GM23338 (cell line): ENCODE data around the gene IPO13. TPM values are rescaled to one million over a fixed set of nuclear protein-coding genes. Genes with fewer than 3 reads are reported as not detected.
A peak's percentile ranks its signal among the peaks of the same experiment; 100 is the strongest.

Experiments used
- ATAC-seq: fragments of 200-7000 bp; cut with Tn5 transposase; 3 replicates; pipeline ENCODE4 v1.9.1; 2020
- DNase-seq: peaks from one replicate; pipeline ENCODE4 v3.0.0-alpha.2; 2015; ENCODE audit warnings: low spot score
- H2AFZ ChIP-seq: fragments of 200-600 bp; sonication (generic); 2 replicates; pipeline ENCODE4 v1.8.0; 2016; ENCODE audit warnings: antibody characterized with exemption, mild to moderate bottlenecking, moderate library complexity
- H3F3A ChIP-seq: fragments of 200-600 bp; sonication (generic); replicated peaks from 2 replicates; pipeline ENCODE4 v1.8.0; 2017; ENCODE audit warnings: antibody characterized with exemption, mixed run types, low read depth
- H3K27ac ChIP-seq: fragments of 200-600 bp; sonication (generic); 2 replicates; pipeline ENCODE4 v1.6.1; 2016; ENCODE audit warnings: low read depth
- H3K27me3 ChIP-seq: fragments of 200-600 bp; sonication (generic); 2 replicates; pipeline ENCODE4 v1.8.0; 2016; ENCODE audit warnings: mild to moderate bottlenecking, mixed run types, moderate library complexity; ENCODE audit not compliant: insufficient read depth
- H3K36me3 ChIP-seq: fragments of 200-600 bp; sonication (generic); 2 replicates; pipeline ENCODE4 v1.8.0; 2016; ENCODE audit warnings: mild to moderate bottlenecking; ENCODE audit not compliant: insufficient read depth
- H3K4me1 ChIP-seq: fragments of 200-600 bp; sonication (generic); 2 replicates; pipeline ENCODE4 v1.8.0; 2016; ENCODE audit warnings: mild to moderate bottlenecking, moderate library complexity; ENCODE audit not compliant: insufficient read depth
- H3K4me2 ChIP-seq: fragments of 200-600 bp; sonication (generic); 2 replicates; pipeline ENCODE4 v1.7.1; 2017; ENCODE audit warnings: mixed run types
- H3K4me3 ChIP-seq: fragments of 200-600 bp; sonication (generic); 2 replicates; pipeline ENCODE4 v1.6.1; 2016; ENCODE audit warnings: mixed run types
- H3K79me2 ChIP-seq: fragments of 200-600 bp; sonication (generic); replicated peaks from 2 replicates; pipeline ENCODE4 v1.8.0; 2017; ENCODE audit warnings: mild to moderate bottlenecking; ENCODE audit not compliant: insufficient read depth
- H3K9me2 ChIP-seq: fragments of 200-600 bp; sonication (generic); 2 replicates; pipeline ENCODE4 v1.8.0; 2017; ENCODE audit not compliant: insufficient read depth
- H4K20me1 ChIP-seq: fragments of 200-600 bp; sonication (generic); replicated peaks from 2 replicates; pipeline ENCODE4 v1.8.0; 2017; ENCODE audit warnings: mild to moderate bottlenecking; ENCODE audit not compliant: insufficient read depth
- H3K27ac Mint-ChIP-seq: 2 replicates; pipeline ENCODE4 v1.8.0; 2020; ENCODE audit warnings: inconsistent platforms, mild to moderate bottlenecking, moderate library complexity, mixed read lengths
- H3K27me3 Mint-ChIP-seq: 3 replicates; pipeline ENCODE4 v1.8.0; 2022; ENCODE audit warnings: low read depth, mild to moderate bottlenecking, moderate library complexity, mixed read lengths, inconsistent platforms; ENCODE audit not compliant: insufficient read depth, poor library complexity
- H3K36me3 Mint-ChIP-seq: 3 replicates; pipeline ENCODE4 v1.8.0; 2021; ENCODE audit warnings: low read depth, mild to moderate bottlenecking, inconsistent platforms, moderate library complexity, mixed read lengths
- H3K4me1 Mint-ChIP-seq: 3 replicates; pipeline ENCODE4 v1.8.0; 2020; ENCODE audit warnings: mild to moderate bottlenecking, inconsistent platforms, mixed read lengths
- H3K4me3 Mint-ChIP-seq: 3 replicates; pipeline ENCODE4 v1.8.0; 2021; ENCODE audit warnings: moderate library complexity, mild to moderate bottlenecking, inconsistent platforms, mixed read lengths
- H3K9me3 Mint-ChIP-seq: 3 replicates; pipeline ENCODE4 v1.8.0; 2020; ENCODE audit warnings: moderate library complexity, mild to moderate bottlenecking, inconsistent platforms, mixed read lengths
- CREB1 ChIP-seq: fragments of 250-450 bp; sonication (Bioruptor Pico); IDR thresholded peaks from 2 replicates; pipeline ENCODE4 v1.5.0; 2020; ENCODE audit warnings: low read depth, mild to moderate bottlenecking, moderate library complexity
- CTCF ChIP-seq, 2 experiments: fragments of 200-600 bp in 1 of 2; sonication (generic) in 1 of 2; conservative IDR thresholded peaks; 2 replicates each; pipeline versions ENCODE4 v1.5.1 to v1.6.1; 2016 to 2017; ENCODE audit warnings: antibody characterized with exemption in 2 of 2, low read depth in 2 of 2, mild to moderate bottlenecking in 2 of 2, moderate library complexity in 1 of 2
- ETS1 ChIP-seq: IDR thresholded peaks from 2 replicates; pipeline ENCODE4 v1.6.1; 2016; ENCODE audit warnings: antibody characterized with exemption
- EZH2phosphoT487 ChIP-seq: fragments of 200-600 bp; sonication (generic); IDR thresholded peaks from one replicate; pipeline ENCODE4 v1.8.1; 2018; ENCODE audit warnings: antibody characterized with exemption; ENCODE audit not compliant: unreplicated experiment
- JUNB ChIP-seq: IDR thresholded peaks from one replicate; pipeline ENCODE4 v1.6.1; 2016; ENCODE audit warnings: antibody characterized with exemption; ENCODE audit not compliant: unreplicated experiment
- NANOG ChIP-seq: IDR thresholded peaks from 2 replicates; pipeline ENCODE4 v1.6.1; 2016; ENCODE audit warnings: antibody characterized with exemption, borderline replicate concordance
- POLR2AphosphoS5 ChIP-seq: IDR thresholded peaks from 2 replicates; pipeline ENCODE4 v1.6.1; 2016; ENCODE audit warnings: antibody characterized with exemption, low read depth
- REST ChIP-seq: IDR thresholded peaks from one replicate; pipeline ENCODE4 v1.6.1; 2018; ENCODE audit warnings: antibody characterized with exemption; ENCODE audit not compliant: unreplicated experiment
- STAT1 ChIP-seq: IDR thresholded peaks from one replicate; pipeline ENCODE4 v1.6.1; 2016; ENCODE audit warnings: antibody characterized with exemption; ENCODE audit not compliant: unreplicated experiment
- ZNF114 ChIP-seq: fragments of 250-450 bp; sonication (Bioruptor Pico); IDR thresholded peaks from 2 replicates; pipeline ENCODE4 v1.5.0; 2020; ENCODE audit warnings: mild to moderate bottlenecking, moderate library complexity
- ZNF331 ChIP-seq: fragments of 250-450 bp; sonication (Bioruptor Pico); IDR thresholded peaks from 2 replicates; pipeline ENCODE4 v1.5.0; 2020; ENCODE audit warnings: low read depth, mild to moderate bottlenecking, moderate library complexity
- polyA plus RNA-seq: library from polyadenylated mRNA; unstranded; fragments of >200 nt; fragmentation: Nextera tagmentation; extraction: Ambion mirVana; gene quantifications from 2 replicates; pipeline ENCODE4 v1.2.1, GENCODE V29; 2016
- total RNA-seq: library from RNA; depleted of rRNA; stranded (reverse); fragments of >200 nt; shearing (Covaris generic); gene quantifications from 2 replicates; pipeline ENCODE4 v1.2.3, GENCODE V29; 2014

Gene IPO13
- total and polyA plus RNA-seq, 2 experiments from 2014 or later: 10.4 to 22.8 TPM

GRCh38 chr1:43938383-43938782 lies 8.4 kb upstream of the IPO13 start:
- TF ChIP-seq ETS1: no peak
- TF ChIP-seq ZNF114: no peak
- no peak for TF ChIP-seq ZNF331 (CRISPR knock-in tag)
- TF ChIP-seq CREB1: no peak
- no peak for TF ChIP-seq NANOG
- TF ChIP-seq JUNB: no peak
- peaks cover 4% of the 10 kb centered on the region; the same call in 1 of the 3 replicates for H3K36me3 Mint-ChIP-seq
- H3K4me3 Mint-ChIP-seq: no peak overlapping the region; the same call in 2 of the 3 replicates
- H3K27ac ChIP-seq: no peak overlapping the region
- H3K79me2 ChIP-seq: 0 out of 2 replicates have a peak, but pooled peaks cover 7% of the 10 kb centered on the region
- ATAC-seq: no peak
- H3K9me3 Mint-ChIP-seq: no peaks in the 10 kb centered on the region
- H3K27me3 ChIP-seq: no peaks in the 10 kb centered on the region
- DNase-seq: no peak
- H4K20me1 ChIP-seq: peaks cover 16% of the 10 kb centered on the region
- H3K27me3 Mint-ChIP-seq: peaks cover 18% of the 10 kb centered on the region
- no peaks in the 10 kb centered on the region for H3K36me3 ChIP-seq
- H3K4me1 ChIP-seq: peaks cover 35% of the 10 kb centered on the region
- peak overlapping the region; percentile 21; the same call in 1 of the 2 replicates for H3K4me2 ChIP-seq
- H3K9me2 ChIP-seq: no peaks in the 10 kb centered on the region
- peaks cover 30% of the 10 kb centered on the region for H3F3A ChIP-seq
- no peak overlapping the region for H2AFZ ChIP-seq
- H3K4me3 ChIP-seq: no peak overlapping the region
- H3K27ac Mint-ChIP-seq: no peak overlapping the region
- H3K4me1 Mint-ChIP-seq: peaks cover 63% of the 10 kb centered on the region

- Histone ChIP-seq H3K4me1 (peaks cover 35% of the 10 kb centered on the region), H3K27me3 (no peaks in the 10 kb centered on the region), H3K79me2 (0 out of 2 replicates have a peak, but pooled peaks cover 7% of the 10 kb centered on the region), H4K20me1 (peaks cover 16% of the 10 kb centered on the region), H3K4me3 (no peak overlapping the region), H3K36me3 (no peaks in the 10 kb centered on the region), H3K4me2 (peak overlapping the region; percentile 60), H2AFZ (no peak overlapping the region), H3K27ac (no peak overlapping the region), H3F3A (peaks cover 30% of the 10 kb centered on the region), H3K9me2 (no peaks in the 10 kb centered on the region)
- Mint-ChIP-seq H3K27me3 (peaks cover 17% of the 10 kb centered on the region), H3K4me1 (peaks cover 62% of the 10 kb centered on the region), H3K27ac (no peak overlapping the region), H3K36me3 (peaks cover 4% of the 10 kb centered on the region; the same call in 1 of the 3 replicates), H3K4me3 (no peak overlapping the region; the same call in 2 of the 3 replicates), H3K9me3 (no peaks in the 10 kb centered on the region)
- ATAC-seq (no peak; the same call in 2 of the 3 replicates), DNase-seq (peak; percentile 46)
- TF ChIP-seq STAT1 (no peak), ZNF114 (no peak), REST (no peak), CTCF (conservative IDR thresholded peaks at IDR 0.05; ENCODE audit: low read depth in 2 of 2) (peak in 1 of 2 experiments; percentile 30; a peak in 1 of 4 replicates), EZH2phosphoT487 (no peak), POLR2AphosphoS5 (no peak)
Measured at GRCh38 chr1:43938892-43939587, 7.7 kb upstream of the IPO13 start.
